Small intestine (tissue), 16 donors: ENCODE results near the gene TMEM132A. TPM values are rescaled to one million over a fixed set of nuclear protein-coding genes. Genes with fewer than 3 reads are reported as not detected.

Source experiments
- DNase-seq, 2 donors: peaks; one replicate each; pipeline versions ENCODE4 v3.0.0 to v3.0.0-alpha.2; 2013
- FAIRE-seq: peaks from 2 replicates; lab custom pipeline; 2012; peaks lifted over from hg19 to GRCh38; lab: Jason Lieb, UNC
- H3K27ac ChIP-seq, 3 donors: one replicate each; pipeline ENCODE4 v1.5.1; 2013; ENCODE audit warnings: low read length in 2 of 3, mild to moderate bottlenecking in 2 of 3, control low read depth in 1 of 3, inconsistent platforms in 1 of 3, low read depth in 1 of 3, moderate library complexity in 1 of 3
- H3K27me3 ChIP-seq, 3 donors: one replicate each; pipeline ENCODE4 v1.6.1; 2013; ENCODE audit warnings: low read length in 3 of 3, inconsistent platforms in 1 of 3; ENCODE audit not compliant: control insufficient read depth in 3 of 3, insufficient read depth in 3 of 3
- H3K36me3 ChIP-seq, 3 donors: one replicate each; pipeline ENCODE4 v1.6.1; 2013; ENCODE audit warnings: low read length in 3 of 3, inconsistent platforms in 1 of 3, low read depth in 1 of 3, mild to moderate bottlenecking in 1 of 3, moderate library complexity in 1 of 3; ENCODE audit not compliant: control insufficient read depth in 3 of 3, insufficient read depth in 2 of 3
- H3K4me1 ChIP-seq, 3 donors: one replicate each; pipeline ENCODE4 v1.6.1; 2013; ENCODE audit warnings: low read length in 2 of 3, inconsistent platforms in 1 of 3, low read depth in 1 of 3, mild to moderate bottlenecking in 1 of 3, moderate library complexity in 1 of 3; ENCODE audit not compliant: control insufficient read depth in 3 of 3, insufficient read depth in 2 of 3
- H3K4me3 ChIP-seq, 3 donors: one replicate each; pipeline ENCODE4 v1.5.1; 2013; ENCODE audit warnings: low read length in 3 of 3, control low read depth in 1 of 3, inconsistent platforms in 1 of 3, low read depth in 1 of 3, mild to moderate bottlenecking in 1 of 3, moderate library complexity in 1 of 3
- H3K9me3 ChIP-seq, 2 donors: one replicate each; pipeline ENCODE4 v1.6.1; 2013; ENCODE audit warnings: low read depth in 1 of 2, low read length in 1 of 2; ENCODE audit not compliant: control insufficient read depth in 2 of 2, insufficient read depth in 1 of 2
- WGBS, 3 donors: extraction: QIAGEN DNeasy Blood & Tissue Kit; methylation state at CpG; one replicate each; pipeline ENCODE4 v1.1.7; 2013; 5-methylcytosine and 5-hydroxymethylcytosine counted together
- long read RNA-seq, 10 donors: transcript quantifications; one replicate each; lab custom pipeline, GENCODE V29; 2026
- polyA plus RNA-seq, 4 donors: library from polyadenylated mRNA; stranded (reverse) in 3 of 4; unstranded in 1 of 4; fragments of 200-250 nt in 3 of 4; fragments of 120-200 nt in 1 of 4; gene quantifications; one replicate each; pipeline versions ENCODE4 v1.2.1 to v1.2.3, GENCODE V29; 2013
- donor health status: healthy with polysubstance abuse.
- donor health status: control.
- donor health status: control.
- donor health status: Bipolar disorder and iron deficiency.
- donor health status: healthy.

TMEM132A gene
- 1 to 10 TPM in 3 of 4 donors, under 1 TPM in 1; 0.89 to 8.6 (median 4.0) TPM for polyA plus RNA-seq
- long read RNA-seq, donor 1, partial matches to known transcripts, result 0 of 1 reads
- long read RNA-seq, donor 1, other reads (novel, unspliced or antisense), result 0 of 1 reads
- long read RNA-seq, donor 2, partial matches to known transcripts, result 0 of 2 reads
- long read RNA-seq, donor 2, other reads (novel, unspliced or antisense), result 0 of 2 reads
- long read RNA-seq, donor 3, result 0 reads
- long read RNA-seq, donor 4, partial matches to known transcripts, result 0 of 1 reads
- long read RNA-seq, donor 4, other reads (novel, unspliced or antisense), result 0 of 1 reads
- long read RNA-seq, donor 5, result 0 reads
- long read RNA-seq, donor 6, partial matches to known transcripts, result 0 of 2 reads
- long read RNA-seq, donor 6, other reads (novel, unspliced or antisense), result 0 of 2 reads
- long read RNA-seq, donor 7, result 0 reads
- long read RNA-seq, donor 8, result 0 reads
- long read RNA-seq, donor 9, result 0 reads
- long read RNA-seq, donor 10, partial matches to known transcripts, result 18 of 21 reads
- long read RNA-seq, donor 10, other reads (novel, unspliced or antisense), result 0 of 21 reads

- peaks cover 2 to 22% (median 2%) of the 10 kb centered on the region in 3 donors for H3K4me1 ChIP-seq
- peak within 1 kb of the TSS; percentile 50 to 60 (median 55) for H3K4me3 ChIP-seq
- H3K9me3 ChIP-seq, result no peaks in the 10 kb centered on the region
- DNase-seq (peak; percentile 58 to 86), FAIRE-seq (no peak)
- H3K36me3 ChIP-seq, result peaks cover 11 to 61% (median 14%) of the 10 kb centered on the region in 3 donors
- 1 to 4% (median 1%) methylated on average over 55 to 69 of the region's 69 CpGs for WGBS, 3 donors
- peaks cover 0 to 12% (median 0%) of the 10 kb centered on the region in 3 donors for H3K27me3 ChIP-seq
- H3K27ac ChIP-seq, result no peak within 1 kb of the TSS
Measured at GRCh38 chr11:60924110-60924905, at the start of gene TMEM132A. TMEM132A (plus strand) TSS chr11:60924460; CDS start chr11:60924634, 174 bp downstream.

GRCh38 chr11:60875366-60876167 is 48.7 kb upstream of the TMEM132A start:
- WGBS, 3 donors, result 58 to 68% (median 68%) methylated on average over 7 of the region's 7 CpGs
- no peak for FAIRE-seq

GRCh38 chr11:60876168-60876485 is 48.1 kb upstream of the TMEM132A start:
- FAIRE-seq (no peak), DNase-seq (no peak)
- Histone ChIP-seq H3K36me3 (peaks cover 0 to 22% (median 5%) of the 10 kb centered on the region in 3 donors), H3K27ac (peak overlapping the region in 1 of 3 donors; percentile 42), H3K4me3 (no peak overlapping the region), H3K4me1 (peaks cover 0 to 22% (median 0%) of the 10 kb centered on the region in 3 donors), H3K27me3 (no peaks in the 10 kb centered on the region), H3K9me3 (no peaks in the 10 kb centered on the region)
- 94 to 100% (median 97%) methylated on average over 2 of the region's 2 CpGs for WGBS, 3 donors

More at GRCh38 chr11:60875366-60876167, 48.7 kb upstream of the TMEM132A start:
- Histone ChIP-seq H3K27me3 (no peaks in the 10 kb centered on the region), H3K4me1 (peaks cover 0 to 22% (median 0%) of the 10 kb centered on the region in 3 donors), H3K36me3 (peaks cover 0 to 17% (median 5%) of the 10 kb centered on the region in 3 donors), H3K4me3 (no peak overlapping the region), H3K9me3 (no peaks in the 10 kb centered on the region), H3K27ac (peak overlapping the region in 1 of 3 donors; percentile 42)
- DNase-seq, result peak; percentile 37 to 55

- H3K4me1 ChIP-seq, result peaks cover 0 to 17% (median 0%) of the 10 kb centered on the region in 3 donors
- H3K27me3 ChIP-seq, result no peaks in the 10 kb centered on the region
- peak overlapping the region in 1 of 3 donors; percentile 74 for H3K27ac ChIP-seq
- no peak for FAIRE-seq
- H3K4me3 ChIP-seq, result no peak overlapping the region
- H3K36me3 ChIP-seq, result peaks cover 0 to 22% (median 5%) of the 10 kb centered on the region in 3 donors
- DNase-seq, result no peak
- WGBS, 3 donors, result 67 to 86% (median 78%) methylated on average over 5 of the region's 5 CpGs
- H3K9me3 ChIP-seq, result no peaks in the 10 kb centered on the region
Measured at GRCh38 chr11:60878245-60879101, 45.8 kb upstream of the TMEM132A start.

GRCh38 chr11:60879104-60879503 is 45.2 kb upstream of the TMEM132A start:
- H3K27me3 ChIP-seq, result no peaks in the 10 kb centered on the region

GRCh38 chr11:60879971-60880588 is 44.2 kb upstream of the TMEM132A start:
- Histone ChIP-seq H3K4me3 (no peak overlapping the region), H3K4me1 (peaks cover 0 to 12% (median 0%) of the 10 kb centered on the region in 3 donors), H3K27ac (no peak overlapping the region), H3K36me3 (peaks cover 0 to 16% (median 5%) of the 10 kb centered on the region in 3 donors), H3K27me3 (no peaks in the 10 kb centered on the region), H3K9me3 (no peaks in the 10 kb centered on the region)
- DNase-seq (no peak), FAIRE-seq (no peak)
- WGBS, 3 donors, result 80 to 88% (median 85%) methylated on average over 5 of the region's 5 CpGs

More at GRCh38 chr11:60879104-60879503, 45.2 kb upstream of the TMEM132A start:
- Histone ChIP-seq H3K4me1 (peaks cover 0 to 13% (median 0%) of the 10 kb centered on the region in 3 donors), H3K36me3 (peaks cover 0 to 22% (median 5%) of the 10 kb centered on the region in 3 donors), H3K27ac (peak overlapping the region in 1 of 3 donors; percentile 8), H3K9me3 (no peaks in the 10 kb centered on the region), H3K4me3 (no peak overlapping the region)
- 89 to 92% (median 90%) methylated on average over 1 of the region's 1 CpG for WGBS, 3 donors
- no peak for FAIRE-seq
- DNase-seq, result no peak
